H1 (cell line): ENCODE measurements around the gene RPS3. TPM values are rescaled to one million over a fixed set of nuclear protein-coding genes. Genes with fewer than 3 reads are reported as not detected.

Experiments
- SIN3A ChIP-seq, 2 experiments: IDR thresholded peaks in 1 of 2; conservative IDR thresholded peaks in 1 of 2; 2 replicates each; pipeline ENCODE4 v1.6.1; 2011 to 2012; ENCODE audit warnings: low read length in 2 of 2, improper control_type of control experiment in 1 of 2, low read depth in 1 of 2, mild to moderate bottlenecking in 1 of 2
- SUZ12 ChIP-seq: fragments of 200-600 bp; sonication (generic); IDR thresholded peaks from 2 replicates; pipeline ENCODE4 v1.6.1; 2012; ENCODE audit warnings: mild to moderate bottlenecking, inconsistent platforms, low read length, moderate library complexity, mixed read lengths
- polyA plus RNA-seq, 7 experiments: library from polyadenylated mRNA; depleted of rRNA in 3 of 7; stranded (reverse) in 5 of 7; unstranded in 2 of 7; fragments of >200 nt in 5 of 7; fragments of 200-250 nt in 2 of 7; gene quantifications; 1 replicate in 5 of 7; 2 replicates in 1 of 7; 4 replicates in 1 of 7; pipeline versions ENCODE4 v1.2.1 to v1.2.3, GENCODE V29; 2011 to 2013; ENCODE audit warnings: missing spikeins in 2 of 7, mixed read lengths in 2 of 7
- total RNA-seq: library from RNA; stranded (reverse); fragmentation: NEBNext Ultra II Directional; extraction: Animal tissue kit (Norgen Biotek cat#: 25700); gene quantifications from 2 replicates; pipeline ENCODE4 v1.2.1, GENCODE V29; 2021

Gene RPS3
- total and polyA plus RNA-seq, 2 of the 8 experiments (the other 6 are each of a cell fraction or from before 2014, with no cell fraction given), result 3,813 to 4,194 TPM

- TF ChIP-seq SUZ12 (peak; percentile 93), SIN3A (conservative IDR thresholded peaks at IDR 0.05 in 1 of 2, IDR thresholded peaks at IDR 0.05 in 1 of 2; ENCODE audit: low read depth in 1 of 2, low read length in 2 of 2) (peak in 1 of 2 experiments; percentile 33; a peak in 1 of 4 replicates)
- TF ChIP-seq, all 59 proteins: peak for 13
These were observed 30.8 kb downstream of the RPS3 start (continued) for GRCh38 chr11:75429902-75430713.
